Activated T-cell treated with anti-CD3 and anti-CD28 coated beads, Interleukin-2, amount 50 U/mL, for 48 hours (primary cell): ENCODE measurements around the gene LYPD1.

Source experiments
- DNase-seq, 2 experiments: peaks; one replicate each; pipeline ENCODE4 v3.0.0-alpha.2; 2020

LYPD1 gene

DNA sequence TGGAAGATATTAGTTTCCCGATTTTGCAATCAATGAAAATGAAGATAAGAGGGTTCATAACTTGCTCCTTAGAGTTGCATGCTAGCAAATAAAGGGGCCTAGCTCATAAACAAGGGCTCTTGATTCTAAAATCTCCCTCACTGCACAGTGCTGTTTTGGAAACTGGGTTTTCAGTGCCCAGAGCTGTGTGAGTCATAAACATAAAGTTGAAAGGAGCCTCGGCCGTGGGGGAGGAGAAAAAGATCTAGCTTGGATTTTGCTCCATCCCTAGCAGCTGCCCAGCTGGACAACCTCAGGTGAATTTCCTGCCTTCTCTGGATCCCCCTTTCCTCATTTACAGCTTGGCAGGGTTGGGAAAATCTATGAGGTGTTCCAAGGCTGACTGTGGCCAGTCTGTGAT lies 42.5 kb downstream of the LYPD1 start:
- no peak for DNase-seq

DNA sequence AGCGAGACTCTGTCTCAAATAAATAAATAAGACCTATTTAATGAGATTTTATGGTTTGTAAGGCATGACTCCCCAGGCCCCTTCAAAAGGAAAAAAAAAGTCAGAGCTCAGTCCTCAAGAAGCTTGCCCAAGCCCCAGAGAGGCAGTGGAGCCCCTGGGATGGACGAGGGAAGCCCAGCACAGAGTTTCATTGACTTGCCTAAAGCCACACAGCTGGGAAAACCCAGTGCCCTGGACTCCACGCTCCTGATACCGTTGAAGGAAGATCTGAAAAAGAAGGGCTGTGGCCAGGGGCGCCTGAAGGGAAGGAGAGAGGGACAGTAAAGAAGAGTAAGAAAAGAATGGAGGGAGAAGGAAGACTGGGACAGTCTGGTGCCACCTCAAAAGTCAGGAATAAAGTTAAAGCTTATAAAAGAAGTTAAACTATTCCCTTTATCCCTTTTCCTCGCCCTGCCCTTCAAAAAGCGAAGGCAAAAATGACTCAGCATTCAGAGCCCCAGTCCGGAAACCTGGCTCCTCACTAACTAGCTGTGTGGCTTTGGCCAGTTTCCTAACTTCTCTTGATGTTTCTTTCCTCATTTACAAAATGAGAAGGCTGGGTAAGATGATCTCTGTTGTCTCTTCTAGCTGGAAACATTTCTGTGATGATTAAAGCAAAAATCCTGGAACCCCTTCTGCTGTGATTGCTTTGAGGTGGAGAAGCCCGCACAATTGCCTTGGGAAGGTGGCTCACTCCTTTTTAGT lies 46.7 kb downstream of the LYPD1 start:
- no peak for DNase-seq

DNA sequence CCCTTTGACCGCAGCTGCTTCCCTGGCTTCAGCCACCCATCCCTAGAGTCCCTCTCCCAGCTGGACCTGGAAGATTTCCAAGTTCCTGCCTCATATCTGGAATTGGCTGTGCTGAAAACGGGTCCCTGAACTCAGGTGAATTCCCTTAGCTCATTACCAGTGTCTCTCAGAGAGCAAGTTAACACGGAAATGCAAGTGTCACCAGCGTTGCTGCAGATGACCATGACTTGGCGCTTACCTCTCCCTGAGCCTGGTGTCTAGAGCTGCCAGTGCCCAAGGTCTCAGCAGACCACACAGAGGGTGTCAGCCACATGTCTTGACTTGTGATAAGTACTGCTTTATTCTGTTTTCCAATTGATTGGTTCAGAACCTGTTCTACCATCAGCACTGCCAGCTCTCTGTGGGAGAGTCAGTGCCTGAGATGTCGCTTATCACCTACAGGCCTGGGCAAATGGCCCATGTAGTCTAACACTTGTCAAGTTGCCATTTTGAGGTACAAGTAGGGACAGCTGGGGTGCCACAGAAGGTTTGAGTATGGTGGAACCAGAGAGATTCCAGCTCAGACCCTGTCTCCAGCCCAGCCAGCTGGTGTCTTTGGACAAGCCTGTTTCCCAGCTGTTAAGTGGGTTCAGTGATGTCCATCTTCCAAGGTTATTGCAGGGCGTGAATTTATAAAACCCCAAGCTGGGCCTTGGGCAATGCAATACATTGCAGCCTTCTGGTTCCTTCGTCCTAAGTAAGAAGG lies 48.7 kb downstream of the LYPD1 start:
- DNase-seq = no peak

DNA sequence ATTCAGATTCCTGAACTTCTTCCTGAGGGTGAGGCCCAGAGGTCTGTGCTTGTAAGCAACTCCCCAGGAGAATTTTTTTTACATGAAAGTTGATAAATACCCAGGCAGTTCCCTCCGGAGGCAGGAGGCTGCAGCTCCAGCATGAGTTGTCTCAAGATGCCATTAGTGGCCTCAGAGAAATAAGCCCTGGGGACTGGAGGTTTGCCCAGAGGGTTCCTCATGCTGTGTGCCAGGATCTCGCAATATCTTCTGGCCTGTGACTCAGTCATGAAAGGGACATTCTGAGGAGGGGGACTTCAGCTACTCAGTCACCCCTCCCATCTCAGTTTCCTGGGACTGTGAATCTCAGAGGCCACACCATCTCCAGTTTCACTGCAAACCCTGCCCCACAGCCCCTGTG lies 49.9 kb downstream of the LYPD1 start:
- no peak for DNase-seq

DNA sequence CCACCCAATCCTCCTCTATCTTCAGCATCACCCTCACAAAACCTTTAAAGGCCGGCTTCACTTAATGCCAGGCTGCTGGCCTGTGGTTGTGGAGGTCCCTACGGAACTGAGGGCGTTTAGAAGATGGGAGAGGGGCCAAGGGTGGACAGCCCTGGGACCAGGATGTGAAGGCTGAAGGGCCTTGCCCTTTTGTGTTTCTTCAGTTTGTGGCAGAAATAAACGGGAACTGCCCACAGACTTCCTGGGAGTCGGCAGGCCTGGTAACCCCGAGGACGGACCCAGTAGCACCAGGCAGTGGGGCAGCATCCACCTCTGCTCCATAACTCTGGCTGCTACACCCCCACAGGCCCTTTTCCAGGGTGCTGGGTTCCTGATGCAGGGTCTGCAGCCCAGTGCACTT lies 51.3 kb downstream of the LYPD1 start:
- no peak for DNase-seq

DNA sequence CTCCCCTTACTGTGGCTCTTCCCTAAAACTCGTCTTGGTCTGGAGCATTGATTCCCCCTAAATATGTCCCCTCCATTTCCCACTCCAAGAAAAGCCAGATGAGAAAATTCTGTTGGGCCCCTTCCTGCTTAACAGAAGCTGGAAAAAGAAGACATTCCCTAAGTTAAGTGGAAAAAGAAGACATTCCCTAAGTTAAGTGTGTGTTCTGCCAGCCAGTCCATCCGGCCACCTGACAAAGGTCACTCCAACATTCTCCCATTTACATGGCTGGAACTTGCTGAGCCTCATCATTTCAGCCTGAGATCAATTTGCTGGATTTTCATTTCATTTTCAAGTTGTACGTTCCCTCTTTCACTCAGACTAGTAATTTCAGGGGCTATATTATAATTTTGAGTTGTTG lies 52.0 kb downstream of the LYPD1 start:
- DNase-seq = no peak

DNA sequence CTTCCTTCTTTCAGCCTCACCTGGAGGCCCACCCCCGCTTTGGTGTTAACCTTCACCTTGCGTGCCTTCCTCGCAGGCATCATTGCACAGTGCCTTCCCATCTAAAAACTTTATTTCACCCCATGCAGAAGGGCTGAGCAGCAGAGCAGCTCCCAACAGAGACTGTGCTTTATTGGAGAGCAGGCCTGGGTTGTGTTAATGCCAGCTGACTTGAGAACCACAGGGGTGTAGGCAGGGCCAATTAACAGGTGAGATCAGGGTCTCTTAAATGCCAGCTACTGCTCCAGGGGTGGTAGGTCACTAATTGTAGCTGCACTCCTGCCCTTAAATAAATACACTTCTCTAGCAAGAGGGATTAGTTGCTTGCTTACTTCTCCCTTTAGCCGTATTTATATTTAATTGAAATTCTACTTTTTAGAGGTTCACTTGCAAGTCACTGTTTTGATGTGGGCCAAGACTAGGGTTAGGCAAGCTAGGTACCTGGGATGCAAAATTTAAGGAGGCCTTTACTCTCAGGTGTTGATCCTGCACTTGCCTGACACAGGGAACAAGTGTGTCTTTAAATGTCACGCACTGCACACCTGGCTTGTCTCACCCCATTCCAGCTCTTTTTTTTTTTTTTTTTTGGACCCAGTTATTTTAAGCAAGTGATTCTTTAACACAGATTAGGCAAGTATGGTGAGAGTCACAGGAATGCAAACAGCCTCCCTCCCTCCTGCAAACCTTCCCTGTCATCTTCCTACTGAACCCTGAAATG lies 54.5 kb downstream of the LYPD1 start:
- no peak for DNase-seq

DNA sequence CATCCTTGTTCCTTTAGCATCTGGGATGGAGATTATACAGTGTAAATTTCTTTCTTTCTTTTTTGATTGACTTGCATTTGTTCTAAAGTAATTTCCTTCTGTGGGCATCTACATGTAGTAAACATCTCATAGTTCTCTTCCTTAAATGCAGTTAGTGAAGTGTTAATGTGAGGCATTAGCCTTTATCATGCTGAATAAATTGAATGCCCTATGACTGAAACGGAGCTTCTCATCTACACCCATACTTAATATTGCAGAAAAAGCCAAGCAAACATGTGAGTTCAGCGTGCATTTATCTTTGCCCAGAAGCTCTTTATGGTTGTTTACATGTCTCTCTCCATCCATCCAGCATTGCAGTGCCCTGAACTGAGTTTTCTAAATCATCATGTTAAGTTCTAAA lies 58.3 kb downstream of the LYPD1 start:
- no peak for DNase-seq

DNA sequence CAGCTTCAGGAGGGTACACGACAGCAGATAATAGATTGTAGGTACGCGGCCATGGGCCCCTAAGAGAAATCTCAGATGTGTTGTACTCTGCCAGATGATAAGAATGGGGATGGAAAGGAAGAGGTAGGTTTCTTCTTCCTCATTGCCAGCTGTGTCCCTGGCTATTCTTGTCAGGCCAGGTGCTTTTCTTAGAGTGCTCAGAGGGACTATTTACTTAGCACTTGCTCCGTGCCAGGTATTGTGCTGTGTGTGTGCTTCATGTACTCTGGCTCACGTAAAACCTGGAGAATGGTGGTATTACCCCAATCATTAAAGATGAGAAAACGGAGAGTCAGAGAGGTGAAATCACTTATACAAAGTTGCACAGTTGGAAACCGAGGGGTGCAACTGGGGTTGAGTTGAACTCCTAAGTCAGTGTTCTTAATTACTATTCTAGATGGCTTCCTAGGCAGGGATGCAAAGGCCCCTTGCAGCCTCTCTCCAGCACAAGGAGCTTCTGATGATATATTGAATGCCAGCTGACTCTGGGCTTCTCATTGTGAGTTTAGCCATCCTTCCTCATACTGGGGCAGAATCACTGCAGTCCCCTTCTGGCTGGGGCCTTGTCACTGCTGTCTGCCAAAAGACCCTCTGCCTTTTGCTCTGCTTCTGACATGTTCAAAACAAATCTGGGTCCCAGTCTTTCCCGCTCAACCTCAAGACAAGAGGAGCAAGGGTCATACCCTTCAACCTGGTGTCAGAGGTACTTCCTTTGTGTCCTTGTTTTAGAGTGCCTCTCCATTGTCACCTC lies 60.7 kb downstream of the LYPD1 start:
- DNase-seq = no peak

DNA sequence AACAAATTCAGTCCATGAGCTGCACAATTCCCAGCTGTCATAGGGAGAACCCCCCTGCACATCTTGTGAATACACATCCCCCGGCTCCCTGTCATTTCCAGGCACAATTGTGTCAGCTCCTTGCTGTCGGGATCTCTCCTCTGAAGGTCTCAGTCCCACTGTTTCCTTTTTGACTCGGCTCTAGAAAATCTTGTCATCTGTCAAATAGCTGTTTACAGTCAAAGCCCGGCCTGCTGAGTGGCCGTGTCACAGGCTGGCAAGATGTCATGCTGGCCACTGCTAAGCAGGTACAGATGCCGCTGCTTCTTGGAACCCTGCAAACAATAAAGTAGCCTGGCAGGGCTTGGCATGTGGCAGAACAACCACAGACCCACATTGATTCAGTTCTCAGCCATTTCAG lies 61.7 kb downstream of the LYPD1 start:
- DNase-seq = no peak

DNA sequence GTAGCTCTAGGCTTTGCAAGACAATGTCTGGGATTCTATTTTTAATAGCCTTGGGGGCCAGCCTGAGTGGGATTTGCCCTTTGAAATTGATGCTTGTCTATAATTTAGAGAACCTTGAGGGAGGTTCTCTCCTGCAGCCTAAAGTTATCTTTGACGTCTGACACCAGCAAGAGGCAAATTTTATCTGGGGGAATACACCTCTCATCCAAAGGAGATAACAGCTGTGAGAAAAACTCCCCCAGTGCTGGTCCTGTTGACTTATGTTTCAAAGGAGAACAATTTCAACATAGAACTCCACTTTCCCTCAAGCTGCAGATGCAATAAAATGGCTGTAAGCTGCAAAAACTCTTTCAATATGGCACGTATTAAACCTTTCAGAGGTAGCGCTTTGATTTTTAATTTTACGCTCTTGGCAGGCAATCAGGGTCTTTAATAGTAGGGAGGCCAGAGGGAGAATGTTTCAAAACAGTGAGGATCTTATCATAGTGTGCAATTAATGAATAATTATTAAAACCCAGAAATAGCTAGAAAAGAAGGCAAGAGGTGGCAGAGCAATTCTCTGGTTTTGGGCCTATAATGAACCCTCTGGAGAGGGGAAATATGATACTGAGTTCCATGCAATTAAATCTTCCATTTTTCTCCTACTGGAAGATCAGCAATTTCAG lies 62.4 kb downstream of the LYPD1 start:
- no peak for DNase-seq

DNA sequence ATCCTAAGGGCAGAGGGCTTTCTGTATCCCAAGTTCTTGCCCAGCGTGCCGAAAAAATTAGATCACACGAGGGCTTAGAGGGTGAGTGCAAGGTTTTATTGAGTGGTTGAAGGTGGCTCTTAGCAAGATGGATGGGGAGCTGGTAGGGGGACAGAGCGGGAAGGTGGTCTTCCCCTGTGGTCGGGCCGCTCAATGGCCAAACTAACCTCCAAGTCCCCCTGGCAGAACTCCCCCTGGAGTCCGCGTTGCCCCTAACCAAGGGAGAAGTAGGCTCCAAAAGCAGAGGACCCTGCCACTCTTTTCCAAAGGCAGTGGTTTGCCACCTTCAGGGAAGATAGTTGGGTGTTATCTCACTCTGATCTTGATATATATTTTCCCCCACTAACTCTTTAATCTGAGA lies 63.4 kb downstream of the LYPD1 start:
- DNase-seq = no peak

DNA sequence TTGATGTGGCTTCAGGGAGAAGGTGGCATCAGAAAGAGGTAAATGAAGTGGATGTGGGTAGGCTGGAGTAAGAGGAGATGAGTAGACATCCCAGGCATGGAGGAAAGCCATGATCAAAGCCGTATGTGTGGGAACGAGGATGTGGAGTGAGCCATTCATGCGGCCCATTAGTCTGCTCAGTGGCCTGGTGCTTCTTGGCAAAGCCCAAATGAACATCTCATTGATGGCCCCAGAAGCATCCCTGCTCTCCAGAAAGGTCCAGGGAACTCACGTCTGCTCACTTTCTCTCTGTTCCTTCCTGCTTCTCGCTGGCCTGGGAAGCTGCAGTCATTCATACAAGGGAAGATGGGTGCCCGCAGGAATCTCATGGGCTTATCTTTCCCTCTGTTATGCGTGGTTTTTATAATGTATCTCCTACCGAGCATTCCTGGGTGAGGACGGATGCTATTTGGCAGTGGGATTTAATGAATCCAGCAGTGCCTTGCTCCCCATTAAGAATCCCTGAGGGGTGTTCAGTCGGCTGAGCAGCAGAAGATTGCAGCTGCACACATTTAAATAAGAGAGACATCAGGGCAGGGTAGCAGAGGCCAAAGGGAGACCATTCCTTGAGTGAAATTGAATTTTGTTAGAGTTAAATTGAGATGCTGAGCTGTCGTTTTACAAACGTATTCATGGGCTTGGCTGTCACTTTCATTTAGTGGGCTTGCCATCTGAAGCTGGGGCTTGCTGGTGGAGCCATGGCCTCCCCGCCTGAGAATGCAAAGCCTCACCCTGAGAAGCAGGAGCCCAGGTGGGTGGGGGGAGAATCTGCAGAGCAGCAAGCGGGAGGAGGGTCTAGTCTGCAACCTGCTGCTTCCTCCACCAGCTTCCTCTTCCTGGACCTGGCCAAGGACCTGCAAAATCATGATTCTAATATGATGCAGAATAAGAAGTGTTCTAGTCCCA lies 64.5 kb downstream of the LYPD1 start:
- no peak for DNase-seq

DNA sequence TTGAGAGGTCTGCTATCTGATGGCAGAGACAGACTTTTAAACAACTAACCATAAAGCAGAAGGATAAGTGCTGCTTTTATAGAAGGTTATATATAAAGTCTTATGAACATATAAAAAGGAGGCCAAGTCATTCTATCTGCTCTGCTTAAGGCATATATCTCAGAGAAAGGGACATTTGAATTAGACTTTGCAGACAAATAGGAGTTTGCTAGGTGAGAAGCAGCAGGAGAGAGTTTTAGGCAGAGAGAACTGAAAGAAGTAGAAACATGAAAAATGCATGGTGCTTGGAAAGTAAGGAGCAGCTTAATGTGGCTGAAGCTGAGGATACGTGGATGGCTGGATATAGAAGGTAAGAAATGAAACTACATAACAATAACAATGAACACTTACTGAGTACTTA lies 65.4 kb downstream of the LYPD1 start:
- no peak for DNase-seq

DNA sequence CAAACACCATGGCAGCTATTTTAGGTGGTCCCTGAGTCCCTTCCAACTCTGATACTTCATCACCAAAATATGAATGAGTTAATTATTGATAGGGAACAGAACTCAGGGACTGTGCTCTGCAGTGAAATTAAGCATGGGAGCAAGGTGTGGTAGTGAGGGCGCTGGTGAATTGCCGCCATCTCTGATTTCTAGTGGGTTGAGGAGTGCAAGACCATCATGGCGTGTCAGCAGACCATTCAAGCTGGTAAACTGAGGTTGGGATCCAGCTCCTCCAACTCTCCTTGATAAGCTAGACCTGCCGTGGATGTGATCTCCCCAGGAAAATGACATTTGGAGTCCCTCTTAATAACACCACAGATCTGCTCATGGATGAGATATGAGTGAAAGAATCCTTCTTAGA lies 70.4 kb downstream of the LYPD1 start:
- no peak for DNase-seq

DNA sequence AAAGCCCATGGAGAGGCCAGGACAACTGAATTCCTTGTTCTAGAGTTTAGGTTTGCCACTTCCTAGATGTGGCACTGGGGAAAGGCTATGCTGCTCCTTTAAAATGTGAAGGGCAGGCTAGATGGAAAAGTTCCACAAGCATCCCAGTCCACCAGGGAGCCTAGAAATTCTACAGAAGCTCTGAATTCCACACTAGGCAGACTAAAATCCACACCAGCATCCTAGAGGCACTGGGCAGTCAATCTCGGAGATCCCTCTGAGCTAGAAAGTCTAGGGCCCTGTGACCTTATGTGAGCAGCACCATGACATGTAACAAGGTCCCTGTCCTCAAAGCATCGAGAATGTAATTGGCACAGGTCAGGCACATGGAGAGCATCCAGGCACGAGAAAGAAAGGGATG lies 71.5 kb downstream of the LYPD1 start:
- no peak for DNase-seq

DNA sequence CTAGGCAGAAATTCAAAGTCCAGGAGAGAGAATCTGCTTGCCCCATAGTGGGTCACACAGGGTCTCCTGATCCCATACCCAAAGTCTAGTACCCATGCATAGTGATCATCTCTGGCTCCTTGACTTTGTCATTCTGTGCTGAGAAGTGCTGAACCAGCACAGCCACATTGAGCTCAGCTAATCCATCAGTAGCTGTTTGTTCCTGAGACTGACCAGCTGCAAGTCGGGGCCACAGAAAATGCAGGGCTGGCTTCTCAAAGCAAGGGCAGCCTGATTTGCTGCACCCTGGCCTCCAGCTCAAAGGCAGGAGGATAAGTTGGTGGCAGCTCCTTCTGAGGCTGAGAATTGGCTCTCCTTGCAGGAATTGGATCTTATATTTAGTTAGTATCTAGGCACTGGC lies 72.2 kb downstream of the LYPD1 start:
- DNase-seq = no peak

DNA sequence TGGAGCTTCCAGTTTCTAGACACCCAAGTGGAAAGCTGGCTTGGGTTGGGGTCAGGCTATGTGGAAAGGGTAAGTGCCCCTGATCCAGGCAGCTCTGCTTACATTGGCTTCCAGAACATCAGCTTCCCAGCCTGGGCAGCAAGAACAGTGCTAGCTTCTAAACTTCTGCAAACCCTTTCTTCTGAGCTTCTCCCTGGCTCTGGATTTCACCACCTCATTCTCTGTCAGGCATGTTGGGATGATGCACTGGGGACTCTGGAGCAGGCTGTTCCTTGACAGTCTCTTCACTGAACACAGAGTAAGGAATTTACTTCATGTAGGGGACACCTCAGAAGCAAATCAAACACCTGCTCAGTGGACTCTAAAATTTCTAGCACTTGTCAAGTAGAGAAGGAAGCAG lies 72.8 kb downstream of the LYPD1 start:
- DNase-seq = no peak

DNA sequence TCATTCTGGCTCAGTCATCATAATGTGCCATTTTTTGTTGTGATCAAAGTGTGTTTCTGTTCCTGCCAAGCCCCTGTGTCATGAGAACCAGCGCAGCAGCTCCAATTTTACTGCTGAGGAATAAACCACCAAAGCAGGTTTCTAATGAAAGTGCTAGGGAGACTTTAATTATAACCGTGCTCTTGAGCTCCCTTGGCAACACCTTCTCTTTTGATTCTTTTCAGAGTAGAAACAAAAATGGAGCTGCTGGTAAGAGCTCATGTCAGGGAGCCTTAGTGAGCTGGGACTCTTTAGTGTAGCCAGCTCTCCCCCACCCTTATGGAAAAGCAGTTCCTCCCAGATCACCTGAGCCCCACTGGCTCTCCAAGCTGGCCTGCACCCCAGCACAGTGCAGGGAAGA lies 74.3 kb downstream of the LYPD1 start:
- no peak for DNase-seq

DNA sequence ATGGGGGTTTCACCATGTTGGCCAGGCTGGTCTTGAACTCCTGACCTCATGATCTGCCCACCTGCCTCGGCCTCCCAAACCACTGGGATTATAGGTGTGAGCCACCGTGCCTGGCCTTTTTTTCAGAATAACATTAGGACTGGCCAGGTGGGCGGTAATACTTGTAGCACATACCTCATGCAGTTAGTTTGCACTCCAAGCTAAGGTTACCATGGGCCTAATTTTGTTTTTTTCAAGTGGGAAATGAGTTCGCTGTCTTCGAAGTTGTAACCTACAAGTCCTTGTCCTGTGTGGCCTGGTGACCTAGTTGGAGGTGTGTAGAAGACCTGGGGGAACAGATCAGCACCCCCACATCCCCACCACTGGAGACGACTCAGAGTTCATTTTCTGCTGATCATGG lies 74.8 kb downstream of the LYPD1 start:
- no peak for DNase-seq
